ENCODE data around the gene TRAF4. TPM values are rescaled to one million over a fixed set of nuclear protein-coding genes. Genes with fewer than 3 reads are reported as not detected.

TRAF4 gene
- total RNA-seq, 3 donors from 2014 or later: 66.0 to 166 (median 126) TPM

- no peak for TF ChIP-seq CTCF (IDR thresholded peaks at IDR 0.05)
- ATAC-seq: peak; percentile 79
- Histone ChIP-seq H3K36me3 (ENCODE audit: low read depth) (no peaks in the 10 kb centered on the region), H3K9me3 (no peaks in the 10 kb centered on the region), H3K4me1 (ENCODE audit: low read depth) (peaks cover 9% of the 10 kb centered on the region), H3K4me3 (no peak overlapping the region)
- intact Hi-C loops (cut with DNase I, micrococcal nuclease): no loop called here
- peak; percentile 69 to 77 (median 75) for DNase-seq
Measured at GRCh38 chr17:28760601-28761562, 17.1 kb downstream of the TRAF4 start.

GRCh38 chr17:28763137-28763799 is 19.5 kb downstream of the TRAF4 start:
- peaks cover 9% of the 10 kb centered on the region for H3K4me1 ChIP-seq (ENCODE audit: low read depth)
- TF ChIP-seq CTCF (IDR thresholded peaks at IDR 0.05): no peak
- peak; percentile 5 for ATAC-seq
- intact Hi-C loops (cut with DNase I, micrococcal nuclease): no loop called here
- no peak for DNase-seq
- no peaks in the 10 kb centered on the region for H3K9me3 ChIP-seq
- no peak overlapping the region for H3K4me3 ChIP-seq
- no peaks in the 10 kb centered on the region for H3K36me3 ChIP-seq (ENCODE audit: low read depth)

GRCh38 chr17:28763804-28764266 is 20.0 kb downstream of the TRAF4 start:
- Histone ChIP-seq H3K9me3 (no peaks in the 10 kb centered on the region), H3K4me3 (no peak overlapping the region), H3K36me3 (ENCODE audit: low read depth) (no peaks in the 10 kb centered on the region), H3K4me1 (ENCODE audit: low read depth) (peaks cover 9% of the 10 kb centered on the region)
- DNase-seq (peak in 1 of 3 donors; percentile 94), ATAC-seq (peak; percentile 82)
- TF ChIP-seq CTCF (IDR thresholded peaks at IDR 0.05): peak; percentile 82
- intact Hi-C loops (cut with DNase I, micrococcal nuclease): no loop called here

- no peak for TF ChIP-seq CTCF (IDR thresholded peaks at IDR 0.05)
- DNase-seq: no peak
- intact Hi-C loops (cut with DNase I, micrococcal nuclease): no loop called here
- Histone ChIP-seq H3K4me3 (no peak overlapping the region), H3K36me3 (ENCODE audit: low read depth) (no peaks in the 10 kb centered on the region), H3K4me1 (ENCODE audit: low read depth) (peaks cover 9% of the 10 kb centered on the region), H3K9me3 (no peaks in the 10 kb centered on the region)
- no peak for ATAC-seq
Measured at GRCh38 chr17:28765038-28765437, 21.2 kb downstream of the TRAF4 start.

- TF ChIP-seq CTCF (IDR thresholded peaks at IDR 0.05): no peak
- ATAC-seq: no peak
Measured at GRCh38 chr17:28773736-28774135, 29.9 kb downstream of the TRAF4 start.

More at GRCh38 chr17:28773736-28774135, 29.9 kb downstream of the TRAF4 start:
- Histone ChIP-seq H3K9me3 (no peaks in the 10 kb centered on the region), H3K36me3 (ENCODE audit: low read depth) (no peaks in the 10 kb centered on the region), H3K4me3 (no peak overlapping the region), H3K4me1 (ENCODE audit: low read depth) (no peaks in the 10 kb centered on the region)
- no peak for DNase-seq
- intact Hi-C loops (cut with DNase I, micrococcal nuclease): no loop called here

Data from mucosa of descending colon (tissue), 3 donors.